ENCODE results near the gene CFAP61.

The CFAP61 gene

DNA sequence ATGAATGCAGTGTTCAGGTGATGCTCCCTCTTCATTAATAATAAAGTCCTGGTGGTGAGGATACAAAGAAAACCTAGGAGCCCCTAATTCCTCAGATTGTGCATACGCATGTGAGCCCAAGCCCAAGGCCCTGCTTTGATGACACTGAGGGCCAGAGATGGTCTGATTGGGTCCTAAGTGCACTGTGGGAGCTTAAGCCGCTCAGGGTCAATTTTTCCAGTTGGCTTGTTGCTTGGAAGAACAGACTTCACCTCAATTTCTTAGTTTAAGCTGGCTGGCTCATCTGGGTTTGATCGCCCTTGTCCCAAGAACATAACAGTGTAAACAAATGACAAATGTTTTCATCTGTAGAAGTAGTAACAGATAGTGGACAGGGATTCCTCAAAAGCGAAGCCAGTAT is 357.0 kb downstream of the CFAP61 start:
- DNase-seq, result no peak

All from GOT3 (cell line).